Measurements from ENCODE around the gene GPRIN2.

Gene GPRIN2

GRCh38 chr10:46549171-46550075 lies 7.0 kb downstream of the GPRIN2 start:
- in situ Hi-C loops (cut with MboI; ENCODE audit: low sequenced_read_pairs), result no loop called here

GRCh38 chr10:46548498-46549090 lies 7.9 kb downstream of the GPRIN2 start:
- in situ Hi-C loops (cut with MboI; ENCODE audit: low sequenced_read_pairs), result no loop called here

GRCh38 chr10:46547541-46548497 lies 8.6 kb downstream of the GPRIN2 start:
- in situ Hi-C loops (cut with MboI; ENCODE audit: low sequenced_read_pairs), result no loop called here

GRCh38 chr10:46546591-46547540 lies 9.6 kb downstream of the GPRIN2 start:
- in situ Hi-C loops (cut with MboI; ENCODE audit: low sequenced_read_pairs), result no loop called here

GRCh38 chr10:46545861-46546590 lies 10.4 kb downstream of the GPRIN2 start:
- in situ Hi-C loops (cut with MboI; ENCODE audit: low sequenced_read_pairs), result no loop called here

GRCh38 chr10:46544989-46545791 lies 11.3 kb downstream of the GPRIN2 start:
- in situ Hi-C loops (cut with MboI; ENCODE audit: low sequenced_read_pairs), result no loop called here

GRCh38 chr10:46543466-46544377 lies 12.7 kb downstream of the GPRIN2 start:
- in situ Hi-C loops (cut with MboI; ENCODE audit: low sequenced_read_pairs), result no loop called here

GRCh38 chr10:46542567-46543465 lies 13.6 kb downstream of the GPRIN2 start:
- in situ Hi-C loops (cut with MboI; ENCODE audit: low sequenced_read_pairs), result no loop called here

GRCh38 chr10:46541735-46542566 lies 14.5 kb downstream of the GPRIN2 start:
- in situ Hi-C loops (cut with MboI; ENCODE audit: low sequenced_read_pairs), result no loop called here

- in situ Hi-C loops (cut with MboI; ENCODE audit: low sequenced_read_pairs), result no loop called here
Measured at GRCh38 chr10:46541017-46541661, 15.3 kb downstream of the GPRIN2 start.

GRCh38 chr10:46540412-46541016 lies 15.9 kb downstream of the GPRIN2 start:
- in situ Hi-C loops (cut with MboI; ENCODE audit: low sequenced_read_pairs), result no loop called here

- in situ Hi-C loops (cut with MboI; ENCODE audit: low sequenced_read_pairs), result no loop called here
Measured at GRCh38 chr10:46539596-46540411, 16.7 kb downstream of the GPRIN2 start.

- in situ Hi-C loops (cut with MboI; ENCODE audit: low sequenced_read_pairs), result no loop called here
Measured at GRCh38 chr10:46538717-46539426, 17.6 kb downstream of the GPRIN2 start.

Measured in hTERT RPE-1 (cell line).